WTC11 (cell line): Measurements from ENCODE around the gene OR4D1. TPM values are rescaled to one million over a fixed set of nuclear protein-coding genes. Genes with fewer than 3 reads are reported as not detected.

Experiments used
- ATAC-seq: fragments of 200-7000 bp; cut with Tn5 transposase; 2 replicates; pipeline ENCODE4 v1.10.0; 2021; ENCODE audit warnings: mild to moderate bottlenecking, moderate library complexity
- CTCF ChIA-PET: fragments of 300-600 bp; sonication (Branson Sonifier 250); formaldehyde crosslinking; loops from one replicate; lab custom pipeline; 2021; ENCODE audit warnings: antibody characterized with exemption; lab: Charles Lee
- POLR2A ChIA-PET: fragments of 350-600 bp; sonication (Branson Sonifier 250); formaldehyde crosslinking; loops from one replicate; lab custom pipeline; 2021; ENCODE audit warnings: antibody characterized with exemption; lab: Charles Lee
- DNase-seq: peaks from one replicate; pipeline ENCODE4 v3.0.0; 2021; ENCODE audit warnings: low spot score
- H3K27ac Mint-ChIP-seq: 2 replicates; pipeline ENCODE4 v1.8.0; 2021; ENCODE audit warnings: mixed read lengths
- H3K27me3 Mint-ChIP-seq: 2 replicates; pipeline ENCODE4 v1.8.0; 2021; ENCODE audit warnings: low read depth, mild to moderate bottlenecking, moderate library complexity, mixed read lengths
- H3K36me3 Mint-ChIP-seq: 2 replicates; pipeline ENCODE4 v1.8.0; 2021; ENCODE audit warnings: mixed read lengths
- H3K4me1 Mint-ChIP-seq: 2 replicates; pipeline ENCODE4 v1.8.0; 2022; ENCODE audit warnings: mixed read lengths
- H3K4me3 Mint-ChIP-seq: 2 replicates; pipeline ENCODE4 v1.8.0; 2021; ENCODE audit warnings: mild to moderate bottlenecking, moderate library complexity, mixed read lengths
- H3K9me3 Mint-ChIP-seq: 2 replicates; pipeline ENCODE4 v1.8.0; 2021; ENCODE audit warnings: mixed read lengths
- EMX1 ChIP-seq: fragments of 250-450 bp; sonication (Bioruptor Pico); IDR thresholded peaks from 2 replicates; pipeline ENCODE4 v1.8.0; 2021; ENCODE audit warnings: mild to moderate bottlenecking
- GABPB1 ChIP-seq: sonication (generic); formaldehyde crosslinking; IDR thresholded peaks from 2 replicates; pipeline ENCODE4 v1.8.1; 2023; ENCODE audit warnings: mild to moderate bottlenecking, missing genetic modification reagents
- JAZF1 ChIP-seq: fragments of 250-450 bp; sonication (Bioruptor Pico); IDR thresholded peaks from 2 replicates; pipeline ENCODE4 v1.9.0; 2021; ENCODE audit warnings: moderate library complexity, mild to moderate bottlenecking, inconsistent platforms
- NFE2L1 ChIP-seq: sonication (generic); formaldehyde crosslinking; IDR thresholded peaks from 2 replicates; pipeline ENCODE4 v1.8.1; 2023; ENCODE audit warnings: missing genetic modification reagents
- OVOL2 ChIP-seq: fragments of 250-450 bp; sonication (Bioruptor Pico); IDR thresholded peaks from 2 replicates; pipeline ENCODE4 v1.9.0; 2021; ENCODE audit warnings: mild to moderate bottlenecking, borderline replicate concordance
- PREB ChIP-seq: sonication (generic); formaldehyde crosslinking; IDR thresholded peaks from 2 replicates; pipeline ENCODE4 v1.8.1; 2022; ENCODE audit warnings: mild to moderate bottlenecking, missing genetic modification reagents, moderate library complexity, borderline replicate concordance
- SMAD3 ChIP-seq: sonication (generic); formaldehyde crosslinking; IDR thresholded peaks from 2 replicates; pipeline ENCODE4 v1.8.0; 2022; ENCODE audit warnings: missing genetic modification reagents, mild to moderate bottlenecking, borderline replicate concordance
- TCF7 ChIP-seq: sonication (generic); formaldehyde crosslinking; IDR thresholded peaks from 2 replicates; pipeline ENCODE4 v1.8.0; 2022; ENCODE audit warnings: mild to moderate bottlenecking, low read depth, missing genetic modification reagents, moderate library complexity
- TP53 ChIP-seq: sonication (generic); formaldehyde crosslinking; IDR thresholded peaks from 2 replicates; pipeline ENCODE4 v1.8.1; 2023; ENCODE audit warnings: mild to moderate bottlenecking, missing genetic modification reagents
- ZNF263 ChIP-seq: sonication (generic); formaldehyde crosslinking; IDR thresholded peaks from 2 replicates; pipeline ENCODE4 v1.8.1; 2022; ENCODE audit warnings: low read depth, mild to moderate bottlenecking, moderate library complexity, missing genetic modification reagents
- ZNF396 ChIP-seq: fragments of 250-450 bp; sonication (Bioruptor Pico); IDR thresholded peaks from 2 replicates; pipeline ENCODE4 v1.8.0; 2021; ENCODE audit warnings: mild to moderate bottlenecking, moderate library complexity, borderline replicate concordance
- ZNF423 ChIP-seq: fragments of 250-450 bp; sonication (Bioruptor Pico); IDR thresholded peaks from 2 replicates; pipeline ENCODE4 v2.1.2; 2022; ENCODE audit warnings: mild to moderate bottlenecking, moderate library complexity
- total RNA-seq: library from RNA; stranded (reverse); gene quantifications from 3 replicates; pipeline ENCODE4 v1.2.3, GENCODE V29; 2021
- TF ChIP-seq, protein P1 (sequence below): fragments of 250-450 bp; sonication (Bioruptor Pico); IDR thresholded peaks from 2 replicates; pipeline ENCODE4 v1.9.0; 2021; ENCODE audit warnings: mild to moderate bottlenecking
- TF ChIP-seq, protein P2 (sequence below): fragments of 250-450 bp; sonication (Bioruptor Pico); IDR thresholded peaks from 2 replicates; pipeline ENCODE4 v1.9.0; 2021; ENCODE audit warnings: moderate library complexity, mild to moderate bottlenecking, inconsistent platforms, borderline replicate concordance
- TF ChIP-seq, protein P3 (sequence below): sonication (generic); formaldehyde crosslinking; IDR thresholded peaks from 2 replicates; pipeline ENCODE4 v1.8.1; 2022; ENCODE audit warnings: mild to moderate bottlenecking, moderate library complexity, missing genetic modification reagents
- TF ChIP-seq, protein P4 (sequence below): sonication (generic); formaldehyde crosslinking; conservative IDR thresholded peaks from 2 replicates; pipeline ENCODE4 v1.8.1; 2023; ENCODE audit warnings: mild to moderate bottlenecking, low read depth, missing genetic modification reagents, moderate library complexity

Gene OR4D1
- total RNA-seq, 1 experiment from 2014 or later, result 0.17 TPM

DNA sequence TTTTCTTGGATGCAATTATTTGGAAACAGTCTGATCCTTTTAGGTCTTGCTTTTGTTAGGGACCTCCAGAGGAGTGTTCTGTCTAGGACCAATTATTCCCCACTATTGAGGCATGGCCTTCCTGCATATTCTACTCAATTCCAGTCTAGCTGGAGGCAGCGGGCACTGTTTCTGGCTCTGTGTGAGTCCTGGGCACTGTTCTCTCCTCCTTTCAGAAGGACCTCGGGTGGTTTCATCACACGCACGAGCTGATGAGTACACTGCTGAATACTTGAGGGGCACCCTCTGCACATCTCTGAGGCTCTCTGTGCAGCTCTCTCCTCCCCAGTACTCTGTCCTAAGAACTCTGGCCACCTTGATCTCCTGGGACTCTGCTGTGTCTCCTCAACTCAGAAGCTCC, 34.2 kb upstream of the OR4D1 start (continued):
- TF ChIP-seq, protein P1, sequence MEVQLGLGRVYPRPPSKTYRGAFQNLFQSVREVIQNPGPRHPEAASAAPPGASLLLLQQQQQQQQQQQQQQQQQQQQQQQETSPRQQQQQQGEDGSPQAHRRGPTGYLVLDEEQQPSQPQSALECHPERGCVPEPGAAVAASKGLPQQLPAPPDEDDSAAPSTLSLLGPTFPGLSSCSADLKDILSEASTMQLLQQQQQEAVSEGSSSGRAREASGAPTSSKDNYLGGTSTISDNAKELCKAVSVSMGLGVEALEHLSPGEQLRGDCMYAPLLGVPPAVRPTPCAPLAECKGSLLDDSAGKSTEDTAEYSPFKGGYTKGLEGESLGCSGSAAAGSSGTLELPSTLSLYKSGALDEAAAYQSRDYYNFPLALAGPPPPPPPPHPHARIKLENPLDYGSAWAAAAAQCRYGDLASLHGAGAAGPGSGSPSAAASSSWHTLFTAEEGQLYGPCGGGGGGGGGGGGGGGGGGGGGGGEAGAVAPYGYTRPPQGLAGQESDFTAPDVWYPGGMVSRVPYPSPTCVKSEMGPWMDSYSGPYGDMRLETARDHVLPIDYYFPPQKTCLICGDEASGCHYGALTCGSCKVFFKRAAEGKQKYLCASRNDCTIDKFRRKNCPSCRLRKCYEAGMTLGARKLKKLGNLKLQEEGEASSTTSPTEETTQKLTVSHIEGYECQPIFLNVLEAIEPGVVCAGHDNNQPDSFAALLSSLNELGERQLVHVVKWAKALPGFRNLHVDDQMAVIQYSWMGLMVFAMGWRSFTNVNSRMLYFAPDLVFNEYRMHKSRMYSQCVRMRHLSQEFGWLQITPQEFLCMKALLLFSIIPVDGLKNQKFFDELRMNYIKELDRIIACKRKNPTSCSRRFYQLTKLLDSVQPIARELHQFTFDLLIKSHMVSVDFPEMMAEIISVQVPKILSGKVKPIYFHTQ (CRISPR knock-in tag), result no peak

- ATAC-seq, result no peak
- Mint-ChIP-seq H3K9me3 (no peaks in the 10 kb centered on the region), H3K4me3 (no peak overlapping the region), H3K27me3 (peaks cover 14% of the 10 kb centered on the region), H3K4me1 (no peaks in the 10 kb centered on the region), H3K27ac (no peak overlapping the region), H3K36me3 (no peaks in the 10 kb centered on the region)
- ChIA-PET POLR2A (no interaction called here), CTCF (no interaction called here)
- no peak for TF ChIP-seq ZNF263 (CRISPR knock-in tag)
- TF ChIP-seq, protein P2, sequence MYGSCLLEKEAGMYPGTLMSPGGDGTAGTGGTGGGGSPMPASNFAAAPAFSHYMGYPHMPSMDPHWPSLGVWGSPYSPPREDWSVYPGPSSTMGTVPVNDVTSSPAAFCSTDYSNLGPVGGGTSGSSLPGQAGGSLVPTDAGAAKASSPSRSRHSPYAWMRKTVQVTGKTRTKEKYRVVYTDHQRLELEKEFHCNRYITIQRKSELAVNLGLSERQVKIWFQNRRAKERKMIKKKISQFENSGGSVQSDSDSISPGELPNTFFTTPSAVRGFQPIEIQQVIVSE (CRISPR knock-in tag), result no peak
- no peak for DNase-seq
Measured at GRCh38 chr17:58117382-58117781, 30.8 kb upstream of the OR4D1 start.

GRCh38 chr17:58119491-58119890, 28.7 kb upstream of the OR4D1 start:
- Mint-ChIP-seq H3K27me3 (peaks cover 5% of the 10 kb centered on the region; the same call in 1 of the 2 replicates), H3K9me3 (no peaks in the 10 kb centered on the region), H3K4me3 (no peak overlapping the region), H3K4me1 (no peaks in the 10 kb centered on the region), H3K36me3 (no peaks in the 10 kb centered on the region)
- no peak for TF ChIP-seq ZNF263 (CRISPR knock-in tag)
- no peak for TF ChIP-seq ZNF396 (CRISPR knock-in tag)
- TF ChIP-seq, all 79 proteins: peak for 0
- ATAC-seq (no peak), DNase-seq (no peak)
- CTCF ChIA-PET, result interaction anchor here (1.0 kb wide), 1 partner anchor 53 kb away, joined by 8 read pairs; no protein-coding TSS in a partner anchor
- H3K27ac Mint-ChIP-seq, result no peak overlapping the region
- POLR2A ChIA-PET, result no interaction called here

DNA sequence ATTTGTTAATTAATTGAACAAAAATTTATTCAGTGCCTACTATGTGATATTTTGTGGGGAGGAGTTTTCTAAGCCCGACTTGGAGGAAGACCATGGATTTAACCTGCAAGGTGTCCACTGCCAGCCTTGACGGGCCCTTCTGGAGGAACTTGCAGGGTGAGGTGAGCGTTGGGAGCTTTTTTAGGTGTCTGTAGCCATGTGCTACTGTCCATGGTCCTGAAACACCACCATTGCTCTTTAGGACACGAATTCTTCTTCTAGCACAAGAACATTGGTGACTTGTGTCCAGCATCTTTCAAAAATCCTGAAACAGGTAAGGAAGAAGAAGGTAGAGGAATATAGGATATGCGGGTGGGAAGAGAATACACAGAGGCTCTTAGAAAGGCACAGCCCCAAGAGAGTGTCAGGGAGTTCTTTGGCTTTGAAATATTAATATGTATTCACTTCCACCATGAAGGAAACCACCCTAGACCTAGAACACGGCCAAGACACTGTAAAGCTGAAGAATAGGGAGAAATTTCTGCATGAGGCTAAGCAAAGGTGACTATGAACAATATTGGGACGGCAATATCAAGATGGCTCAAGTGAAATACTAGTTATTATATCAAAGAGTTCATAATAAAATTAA, 27.9 kb upstream of the OR4D1 start:
- no peaks in the 10 kb centered on the region for H3K9me3 Mint-ChIP-seq
- H3K36me3 Mint-ChIP-seq, result no peaks in the 10 kb centered on the region
- ChIA-PET POLR2A (interaction anchor here (0.6 kb wide), 1 partner anchor 64 kb away, joined by 4 read pairs; no protein-coding TSS in a partner anchor), CTCF (interaction anchor here (1.0 to 1.9 kb wide), 2 partner anchors 52 to 127 kb away, joined by 4 to 8 read pairs; no protein-coding TSS in a partner anchor)
- H3K27ac Mint-ChIP-seq, result no peak overlapping the region
- H3K4me3 Mint-ChIP-seq, result no peak overlapping the region
- no peaks in the 10 kb centered on the region for H3K4me1 Mint-ChIP-seq
- peak; percentile 56 for DNase-seq
- ATAC-seq, result peak; percentile 74
- H3K27me3 Mint-ChIP-seq, result peaks cover 5% of the 10 kb centered on the region; the same call in 1 of the 2 replicates
- TF ChIP-seq TP53 (CRISPR knock-in tag), result 0 out of 2 replicates have a peak, but pooled peaks have one; percentile 39
- no peak for TF ChIP-seq JAZF1 (CRISPR knock-in tag)
- no peak for TF ChIP-seq EMX1 (CRISPR knock-in tag)
- peak; percentile 49; the same call in 1 of the 2 replicates for TF ChIP-seq PREB (CRISPR knock-in tag)
- TF ChIP-seq, protein P3, sequence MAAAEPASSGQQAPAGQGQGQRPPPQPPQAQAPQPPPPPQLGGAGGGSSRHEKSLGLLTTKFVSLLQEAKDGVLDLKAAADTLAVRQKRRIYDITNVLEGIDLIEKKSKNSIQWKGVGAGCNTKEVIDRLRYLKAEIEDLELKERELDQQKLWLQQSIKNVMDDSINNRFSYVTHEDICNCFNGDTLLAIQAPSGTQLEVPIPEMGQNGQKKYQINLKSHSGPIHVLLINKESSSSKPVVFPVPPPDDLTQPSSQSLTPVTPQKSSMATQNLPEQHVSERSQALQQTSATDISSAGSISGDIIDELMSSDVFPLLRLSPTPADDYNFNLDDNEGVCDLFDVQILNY, result no peak
- TF ChIP-seq, protein P1 (CRISPR knock-in tag), result no peak
- TF ChIP-seq, protein P4, sequence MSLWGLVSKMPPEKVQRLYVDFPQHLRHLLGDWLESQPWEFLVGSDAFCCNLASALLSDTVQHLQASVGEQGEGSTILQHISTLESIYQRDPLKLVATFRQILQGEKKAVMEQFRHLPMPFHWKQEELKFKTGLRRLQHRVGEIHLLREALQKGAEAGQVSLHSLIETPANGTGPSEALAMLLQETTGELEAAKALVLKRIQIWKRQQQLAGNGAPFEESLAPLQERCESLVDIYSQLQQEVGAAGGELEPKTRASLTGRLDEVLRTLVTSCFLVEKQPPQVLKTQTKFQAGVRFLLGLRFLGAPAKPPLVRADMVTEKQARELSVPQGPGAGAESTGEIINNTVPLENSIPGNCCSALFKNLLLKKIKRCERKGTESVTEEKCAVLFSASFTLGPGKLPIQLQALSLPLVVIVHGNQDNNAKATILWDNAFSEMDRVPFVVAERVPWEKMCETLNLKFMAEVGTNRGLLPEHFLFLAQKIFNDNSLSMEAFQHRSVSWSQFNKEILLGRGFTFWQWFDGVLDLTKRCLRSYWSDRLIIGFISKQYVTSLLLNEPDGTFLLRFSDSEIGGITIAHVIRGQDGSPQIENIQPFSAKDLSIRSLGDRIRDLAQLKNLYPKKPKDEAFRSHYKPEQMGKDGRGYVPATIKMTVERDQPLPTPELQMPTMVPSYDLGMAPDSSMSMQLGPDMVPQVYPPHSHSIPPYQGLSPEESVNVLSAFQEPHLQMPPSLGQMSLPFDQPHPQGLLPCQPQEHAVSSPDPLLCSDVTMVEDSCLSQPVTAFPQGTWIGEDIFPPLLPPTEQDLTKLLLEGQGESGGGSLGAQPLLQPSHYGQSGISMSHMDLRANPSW (CRISPR knock-in tag), result no peak
- no peak for TF ChIP-seq OVOL2 (CRISPR knock-in tag)
- TF ChIP-seq ZNF396 (CRISPR knock-in tag), result no peak
- TF ChIP-seq ZNF423, result no peak
- peak; percentile 40; the same call in 1 of the 2 replicates for TF ChIP-seq SMAD3
- 0 out of 2 replicates have a peak, but pooled peaks have one; percentile 35 for TF ChIP-seq NFE2L1 (CRISPR knock-in tag)
- 0 out of 2 replicates have a peak, but pooled peaks have one; percentile 31 for TF ChIP-seq TCF7 (CRISPR knock-in tag)
- TF ChIP-seq GABPB1 (CRISPR knock-in tag), result peak; percentile 26; the same call in 1 of the 2 replicates
